ENCODE results near the gene PDK4. TPM values are rescaled to one million over a fixed set of nuclear protein-coding genes. Genes with fewer than 3 reads are reported as not detected.
"Not testable (repeated sequence)": the region's sequence is repeated elsewhere in the genome, so short reads cannot be mapped to it uniquely, and the experiment has no call there.

The PDK4 gene
- total RNA-seq, 1 donor from 2014 or later: 0.07 TPM

GRCh38 chr7:95560674-95561073 is 35.6 kb downstream of the PDK4 start:
- no peak for DNase-seq (ENCODE audit: low read depth, low spot score)
- no peak for TF ChIP-seq CTCF (conservative IDR thresholded peaks at IDR 0.05)
- Mint-ChIP-seq H3K9me3 (peaks cover 7% of the 10 kb centered on the region), H3K36me3 (ENCODE audit: low read depth) (no peaks in the 10 kb centered on the region), H3K4me1 (no peaks in the 10 kb centered on the region), H3K27ac (ENCODE audit: unreplicated experiment) (no peak overlapping the region), H3K27me3 (ENCODE audit: low read depth) (peaks cover 4% of the 10 kb centered on the region), H3K4me3 (no peak overlapping the region)

- no peak for TF ChIP-seq CTCF (conservative IDR thresholded peaks at IDR 0.05)
- H3K4me3 Mint-ChIP-seq: no peak overlapping the region
- H3K9me3 Mint-ChIP-seq: peaks cover 5% of the 10 kb centered on the region
- no peak for DNase-seq (ENCODE audit: low read depth, low spot score)
- no peaks in the 10 kb centered on the region for H3K4me1 Mint-ChIP-seq
- H3K27ac Mint-ChIP-seq (ENCODE audit: unreplicated experiment): no peak overlapping the region
- H3K36me3 Mint-ChIP-seq (ENCODE audit: low read depth): no peaks in the 10 kb centered on the region
- peaks cover 4% of the 10 kb centered on the region for H3K27me3 Mint-ChIP-seq (ENCODE audit: low read depth)
These were observed 37.5 kb downstream of the PDK4 start for GRCh38 chr7:95558864-95559263.

- Mint-ChIP-seq H3K4me3 (no peak overlapping the region), H3K36me3 (ENCODE audit: low read depth) (no peaks in the 10 kb centered on the region), H3K27me3 (ENCODE audit: low read depth) (no peaks in the 10 kb centered on the region), H3K4me1 (no peaks in the 10 kb centered on the region), H3K27ac (ENCODE audit: unreplicated experiment) (no peak overlapping the region), H3K9me3 (peaks cover 3% of the 10 kb centered on the region)
- DNase-seq (ENCODE audit: low read depth, low spot score): no peak
- TF ChIP-seq CTCF (conservative IDR thresholded peaks at IDR 0.05): no peak
These were observed 39.5 kb downstream of the PDK4 start for GRCh38 chr7:95556777-95557176.

GRCh38 chr7:95553939-95554338 is 42.4 kb downstream of the PDK4 start:
- Mint-ChIP-seq H3K4me3 (no peak overlapping the region), H3K9me3 (peaks cover 3% of the 10 kb centered on the region), H3K4me1 (no peaks in the 10 kb centered on the region), H3K27ac (ENCODE audit: unreplicated experiment) (no peak overlapping the region), H3K36me3 (ENCODE audit: low read depth) (no peaks in the 10 kb centered on the region), H3K27me3 (ENCODE audit: low read depth) (no peaks in the 10 kb centered on the region)
- no peak for DNase-seq (ENCODE audit: low read depth, low spot score)
- no peak for TF ChIP-seq CTCF (conservative IDR thresholded peaks at IDR 0.05)

GRCh38 chr7:95552010-95552926 is 44.0 kb downstream of the PDK4 start:
- H3K4me3 Mint-ChIP-seq; DNase-seq (ENCODE audit: low read depth, low spot score); H3K27ac Mint-ChIP-seq (ENCODE audit: unreplicated experiment); H3K27me3 Mint-ChIP-seq (ENCODE audit: low read depth); H3K36me3 Mint-ChIP-seq (ENCODE audit: low read depth); H3K4me1 Mint-ChIP-seq; H3K9me3 Mint-ChIP-seq: not testable (repeated sequence)

GRCh38 chr7:95550546-95550945 is 45.8 kb downstream of the PDK4 start:
- no peaks in the 10 kb centered on the region for H3K36me3 Mint-ChIP-seq (ENCODE audit: low read depth)
- TF ChIP-seq CTCF (conservative IDR thresholded peaks at IDR 0.05): no peak
- peaks cover under 1% of the 10 kb centered on the region for H3K4me1 Mint-ChIP-seq
- H3K9me3 Mint-ChIP-seq: peaks cover 3% of the 10 kb centered on the region
- no peak overlapping the region for H3K4me3 Mint-ChIP-seq
- DNase-seq (ENCODE audit: low read depth, low spot score): no peak
- no peak overlapping the region for H3K27ac Mint-ChIP-seq (ENCODE audit: unreplicated experiment)
- H3K27me3 Mint-ChIP-seq (ENCODE audit: low read depth): peaks cover under 1% of the 10 kb centered on the region

All from neural crest cell (in vitro differentiated cells).